ENCODE results near the gene HS6ST3.
"Not testable (repeated sequence)": the region's sequence is repeated elsewhere in the genome, so short reads cannot be mapped to it uniquely, and the experiment has no call there.

Gene HS6ST3

DNA sequence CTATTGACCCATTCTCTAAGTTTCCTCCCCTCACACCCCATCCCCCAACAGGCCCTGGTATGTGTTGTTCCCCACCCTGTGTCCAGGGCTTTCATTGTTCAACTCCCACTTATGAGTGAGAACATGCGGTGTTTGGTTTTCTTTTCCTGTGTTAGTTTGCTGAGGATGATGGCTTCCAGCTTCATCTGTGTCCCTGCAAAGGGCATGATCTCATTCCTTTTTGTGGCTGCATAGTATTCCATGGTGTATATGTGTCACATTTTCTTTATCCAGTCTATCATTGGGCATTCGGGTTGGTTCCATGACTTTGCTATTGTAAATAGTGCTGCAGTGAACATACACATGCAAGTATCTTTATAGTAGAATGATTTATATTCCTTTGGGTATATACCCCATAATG lies 25.5 kb downstream of the HS6ST3 start:
- H3K9me3 Mint-ChIP-seq; H3K4me1 Mint-ChIP-seq (ENCODE audit: low read depth); H3K27me3 Mint-ChIP-seq; H3K36me3 Mint-ChIP-seq (ENCODE audit: low read depth); H3K4me3 Mint-ChIP-seq; H3K27ac Mint-ChIP-seq; intact Hi-C loops (cut with micrococcal nuclease): not testable (repeated sequence)

DNA sequence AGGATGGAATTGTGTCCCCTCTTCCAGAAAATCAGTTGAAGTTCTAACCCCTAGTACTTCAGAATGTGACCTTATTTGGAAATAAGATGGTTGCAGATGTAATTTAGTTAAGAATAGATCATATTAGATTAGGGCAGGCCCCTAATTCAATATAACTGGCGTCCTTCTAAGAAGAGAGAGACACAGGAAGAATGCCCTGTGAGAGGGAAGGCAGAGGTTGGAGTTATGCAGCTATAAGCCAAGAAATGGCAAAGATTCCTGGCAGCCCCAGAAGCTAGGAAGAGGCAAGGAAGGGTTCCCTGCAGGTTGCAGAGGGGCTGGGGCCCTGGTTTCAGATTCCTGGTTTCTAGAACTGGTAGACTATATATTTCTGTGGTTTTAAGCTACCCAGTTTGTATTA lies 30.0 kb downstream of the HS6ST3 start:
- H3K4me1 Mint-ChIP-seq (ENCODE audit: low read depth) = peaks cover 8% of the 10 kb centered on the region
- no peak overlapping the region for H3K4me3 Mint-ChIP-seq
- intact Hi-C loops (cut with micrococcal nuclease) = no loop called here
- H3K36me3 Mint-ChIP-seq (ENCODE audit: low read depth) = no peaks in the 10 kb centered on the region
- H3K27me3 Mint-ChIP-seq = no peaks in the 10 kb centered on the region
- H3K27ac Mint-ChIP-seq = no peak overlapping the region
- no peaks in the 10 kb centered on the region for H3K9me3 Mint-ChIP-seq

- intact Hi-C loops (cut with micrococcal nuclease) = no loop called here
- H3K36me3 Mint-ChIP-seq (ENCODE audit: low read depth) = no peaks in the 10 kb centered on the region
- no peak overlapping the region for H3K4me3 Mint-ChIP-seq
- H3K9me3 Mint-ChIP-seq = no peaks in the 10 kb centered on the region
- no peaks in the 10 kb centered on the region for H3K4me1 Mint-ChIP-seq (ENCODE audit: low read depth)
- no peak overlapping the region for H3K27ac Mint-ChIP-seq
- H3K27me3 Mint-ChIP-seq = peaks cover 8% of the 10 kb centered on the region
Observed at GRCh38 chr13:96130818-96131340, 41.0 kb downstream of the HS6ST3 start.

- no peaks in the 10 kb centered on the region for H3K27me3 Mint-ChIP-seq
- intact Hi-C loops (cut with micrococcal nuclease) = no loop called here
- no peak overlapping the region for H3K4me3 Mint-ChIP-seq
- no peaks in the 10 kb centered on the region for H3K4me1 Mint-ChIP-seq (ENCODE audit: low read depth)
- no peaks in the 10 kb centered on the region for H3K36me3 Mint-ChIP-seq (ENCODE audit: low read depth)
- no peak overlapping the region for H3K27ac Mint-ChIP-seq
- H3K9me3 Mint-ChIP-seq = no peaks in the 10 kb centered on the region
Observed at GRCh38 chr13:96141032-96141431, 51.1 kb downstream of the HS6ST3 start.

DNA sequence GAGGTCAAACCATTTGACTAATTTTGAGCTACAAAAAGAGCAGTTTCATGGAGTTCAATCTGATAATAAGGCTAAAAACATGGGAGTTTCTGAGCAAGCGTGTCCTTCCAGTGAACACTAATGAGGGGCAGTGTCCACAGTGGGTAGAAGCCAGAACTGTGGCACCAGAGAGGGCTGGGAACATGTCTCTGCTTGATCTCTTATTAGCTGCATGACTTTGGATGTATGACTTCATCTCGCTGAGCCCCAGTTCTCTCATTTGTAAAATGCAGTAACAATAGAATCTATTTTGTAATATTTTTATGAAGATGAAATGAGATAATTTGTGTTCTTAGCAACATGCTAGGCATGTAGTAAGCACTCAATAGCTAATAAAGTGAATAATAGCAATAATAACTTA lies 69.8 kb downstream of the HS6ST3 start:
- intact Hi-C loops (cut with micrococcal nuclease) = no loop called here
- Mint-ChIP-seq H3K36me3 (ENCODE audit: low read depth) (no peaks in the 10 kb centered on the region), H3K4me3 (no peak overlapping the region), H3K27ac (no peak overlapping the region), H3K4me1 (ENCODE audit: low read depth) (no peaks in the 10 kb centered on the region), H3K27me3 (no peaks in the 10 kb centered on the region), H3K9me3 (no peaks in the 10 kb centered on the region)

GRCh38 chr13:96161141-96161540 lies 71.2 kb downstream of the HS6ST3 start:
- intact Hi-C loops (cut with micrococcal nuclease) = no loop called here

GRCh38 chr13:96165840-96166239 lies 75.9 kb downstream of the HS6ST3 start:
- intact Hi-C loops (cut with micrococcal nuclease) = no loop called here

More at GRCh38 chr13:96161141-96161540, 71.2 kb downstream of the HS6ST3 start:
- Mint-ChIP-seq H3K4me3 (no peak overlapping the region), H3K4me1 (ENCODE audit: low read depth) (no peaks in the 10 kb centered on the region), H3K27ac (no peak overlapping the region), H3K9me3 (no peaks in the 10 kb centered on the region), H3K27me3 (no peaks in the 10 kb centered on the region), H3K36me3 (ENCODE audit: low read depth) (no peaks in the 10 kb centered on the region)

DNA sequence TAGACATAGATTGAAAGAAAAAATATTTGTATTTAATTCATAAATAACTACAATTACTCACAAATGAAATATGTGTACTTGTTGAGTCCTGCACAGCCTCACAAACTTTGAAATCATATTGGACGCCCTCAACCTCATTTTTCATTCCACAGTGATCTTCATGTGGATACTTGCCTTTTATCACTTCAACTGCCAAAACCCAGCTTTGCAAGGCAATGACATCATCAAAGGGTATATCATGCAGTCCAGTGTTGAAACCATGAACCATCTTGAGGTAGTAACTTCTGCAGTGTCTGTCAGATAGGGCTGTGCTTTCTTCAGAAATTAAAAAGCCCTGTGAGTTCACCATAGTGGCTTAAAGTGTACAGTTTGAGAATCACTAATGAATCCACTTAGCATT lies 82.2 kb downstream of the HS6ST3 start:
- H3K4me3 Mint-ChIP-seq = no peak overlapping the region
- H3K27ac Mint-ChIP-seq = no peak overlapping the region
- H3K4me1 Mint-ChIP-seq (ENCODE audit: low read depth) = no peaks in the 10 kb centered on the region
- no peaks in the 10 kb centered on the region for H3K27me3 Mint-ChIP-seq
- no peaks in the 10 kb centered on the region for H3K36me3 Mint-ChIP-seq (ENCODE audit: low read depth)
- intact Hi-C loops (cut with micrococcal nuclease) = no loop called here
- no peaks in the 10 kb centered on the region for H3K9me3 Mint-ChIP-seq

More at GRCh38 chr13:96165840-96166239, 75.9 kb downstream of the HS6ST3 start:
- H3K27me3 Mint-ChIP-seq = no peaks in the 10 kb centered on the region
- H3K9me3 Mint-ChIP-seq = no peaks in the 10 kb centered on the region
- no peaks in the 10 kb centered on the region for H3K4me1 Mint-ChIP-seq (ENCODE audit: low read depth)
- no peak overlapping the region for H3K4me3 Mint-ChIP-seq
- no peaks in the 10 kb centered on the region for H3K36me3 Mint-ChIP-seq (ENCODE audit: low read depth)
- H3K27ac Mint-ChIP-seq = no peak overlapping the region

DNA sequence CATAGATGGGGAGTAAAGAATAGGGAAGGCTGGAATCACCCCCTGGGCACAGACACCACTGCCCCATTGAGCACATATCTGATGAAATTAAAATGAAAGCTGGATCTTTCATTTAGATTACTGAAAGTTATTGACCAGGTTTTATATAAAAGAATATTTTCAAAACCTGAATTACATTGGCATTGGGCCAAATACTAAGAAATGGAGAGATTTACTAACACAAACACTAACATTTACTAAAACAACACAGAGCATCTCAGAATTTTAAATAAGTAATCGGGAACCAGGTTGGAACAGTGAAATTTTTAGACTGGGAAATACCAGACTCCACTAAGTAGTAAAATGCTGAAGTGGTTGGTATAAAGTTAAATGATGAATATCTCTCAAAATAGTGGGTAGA lies 88.9 kb downstream of the HS6ST3 start:
- H3K27me3 Mint-ChIP-seq = no peaks in the 10 kb centered on the region
- H3K4me1 Mint-ChIP-seq (ENCODE audit: low read depth) = no peaks in the 10 kb centered on the region
- intact Hi-C loops (cut with micrococcal nuclease) = no loop called here
- H3K4me3 Mint-ChIP-seq = no peak overlapping the region
- H3K9me3 Mint-ChIP-seq = no peaks in the 10 kb centered on the region
- H3K27ac Mint-ChIP-seq = no peak overlapping the region
- H3K36me3 Mint-ChIP-seq (ENCODE audit: low read depth) = no peaks in the 10 kb centered on the region

GRCh38 chr13:96179309-96179708 lies 89.4 kb downstream of the HS6ST3 start:
- H3K9me3 Mint-ChIP-seq = no peaks in the 10 kb centered on the region
- no peak overlapping the region for H3K27ac Mint-ChIP-seq
- intact Hi-C loops (cut with micrococcal nuclease) = no loop called here
- H3K36me3 Mint-ChIP-seq (ENCODE audit: low read depth) = no peaks in the 10 kb centered on the region
- H3K27me3 Mint-ChIP-seq = no peaks in the 10 kb centered on the region
- no peaks in the 10 kb centered on the region for H3K4me1 Mint-ChIP-seq (ENCODE audit: low read depth)
- no peak overlapping the region for H3K4me3 Mint-ChIP-seq

GRCh38 chr13:96181911-96182310 lies 92.0 kb downstream of the HS6ST3 start:
- no peaks in the 10 kb centered on the region for H3K36me3 Mint-ChIP-seq (ENCODE audit: low read depth)
- intact Hi-C loops (cut with micrococcal nuclease) = no loop called here
- H3K27me3 Mint-ChIP-seq = no peaks in the 10 kb centered on the region
- H3K27ac Mint-ChIP-seq = no peak overlapping the region
- H3K9me3 Mint-ChIP-seq = no peaks in the 10 kb centered on the region
- H3K4me3 Mint-ChIP-seq = no peak overlapping the region
- no peaks in the 10 kb centered on the region for H3K4me1 Mint-ChIP-seq (ENCODE audit: low read depth)

- Mint-ChIP-seq H3K4me1 (ENCODE audit: low read depth) (no peaks in the 10 kb centered on the region), H3K36me3 (ENCODE audit: low read depth) (no peaks in the 10 kb centered on the region), H3K4me3 (no peak overlapping the region), H3K9me3 (no peaks in the 10 kb centered on the region), H3K27me3 (no peaks in the 10 kb centered on the region), H3K27ac (no peak overlapping the region)
- intact Hi-C loops (cut with micrococcal nuclease) = no loop called here
Observed at GRCh38 chr13:96185818-96186217, 95.9 kb downstream of the HS6ST3 start.

- intact Hi-C loops (cut with micrococcal nuclease) = no loop called here
- Mint-ChIP-seq H3K27ac (no peak overlapping the region), H3K9me3 (no peaks in the 10 kb centered on the region), H3K4me1 (ENCODE audit: low read depth) (no peaks in the 10 kb centered on the region), H3K36me3 (ENCODE audit: low read depth) (no peaks in the 10 kb centered on the region), H3K27me3 (peaks cover 5% of the 10 kb centered on the region), H3K4me3 (no peak overlapping the region)
Observed at GRCh38 chr13:96191367-96191766, 101.5 kb downstream of the HS6ST3 start.

DNA sequence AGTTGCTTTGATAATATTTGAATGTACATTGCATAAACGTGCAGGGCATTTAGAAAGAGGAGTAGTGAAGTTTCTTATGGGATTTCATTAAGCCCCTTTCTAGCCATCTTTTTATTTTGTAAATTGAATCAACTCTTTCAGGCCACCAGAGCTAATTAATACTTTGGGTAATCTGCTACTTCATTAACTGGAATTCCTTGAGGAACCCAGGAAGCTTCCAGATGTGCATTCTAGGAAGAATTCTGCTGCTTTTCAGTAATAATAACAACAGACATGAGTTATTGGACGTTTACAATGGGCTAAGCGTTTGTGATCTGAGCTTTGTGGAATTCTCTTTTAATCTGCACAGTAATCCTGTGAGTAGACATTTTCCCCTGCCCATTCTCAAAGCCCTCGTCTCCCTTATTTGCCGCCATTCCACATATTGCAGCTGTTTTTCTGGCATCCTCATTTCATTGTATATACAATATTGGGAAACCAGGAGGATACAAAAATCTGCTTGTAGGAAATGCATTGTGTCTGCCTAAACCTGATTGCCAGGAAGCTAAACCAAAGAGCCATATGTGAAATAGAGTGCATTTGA lies 103.9 kb downstream of the HS6ST3 start:
- H3K27me3 Mint-ChIP-seq = peaks cover 6% of the 10 kb centered on the region
- H3K4me1 Mint-ChIP-seq (ENCODE audit: low read depth) = no peaks in the 10 kb centered on the region
- intact Hi-C loops (cut with micrococcal nuclease) = no loop called here
- no peaks in the 10 kb centered on the region for H3K36me3 Mint-ChIP-seq (ENCODE audit: low read depth)
- no peak overlapping the region for H3K4me3 Mint-ChIP-seq
- H3K27ac Mint-ChIP-seq = no peak overlapping the region
- no peaks in the 10 kb centered on the region for H3K9me3 Mint-ChIP-seq

GRCh38 chr13:96198038-96198437 lies 108.1 kb downstream of the HS6ST3 start:
- Mint-ChIP-seq H3K36me3 (ENCODE audit: low read depth) (no peaks in the 10 kb centered on the region), H3K27ac (no peak overlapping the region), H3K9me3 (no peaks in the 10 kb centered on the region), H3K27me3 (peaks cover 6% of the 10 kb centered on the region), H3K4me3 (no peak overlapping the region), H3K4me1 (ENCODE audit: low read depth) (peaks cover 5% of the 10 kb centered on the region)
- intact Hi-C loops (cut with micrococcal nuclease) = no loop called here
